ENCODE data around the gene TEKT1. TPM values are rescaled to one million over a fixed set of nuclear protein-coding genes. Genes with fewer than 3 reads are reported as not detected.

The TEKT1 gene
- total and polyA plus RNA-seq, 7 donors: not detected

GRCh38 chr17:6796887-6797490 is 34.5 kb downstream of the TEKT1 start:
- no peaks in the 10 kb centered on the region for H3K36me3 ChIP-seq
- no peak overlapping the region for H3K4me3 ChIP-seq
- WGBS, 2 donors: 79 to 95% methylated on average over 2 of the region's 2 CpGs
- intact Hi-C loops (cut with DNase I): no loop called here
- H3K27me3 ChIP-seq: peaks cover 0 to 7% (median 0%) of the 10 kb centered on the region in 3 donors
- TF ChIP-seq EP300 (IDR thresholded peaks at IDR 0.05) (no peak), CTCF (IDR thresholded peaks at IDR 0.05) (no peak), POLR2A (IDR thresholded peaks at IDR 0.05) (no peak), POLR2AphosphoS5 (IDR thresholded peaks at IDR 0.05) (no peak)
- no peak for DNase-seq
- H3K9me3 ChIP-seq: no peaks in the 10 kb centered on the region
- H3K4me1 ChIP-seq: no peaks in the 10 kb centered on the region
- H3K27ac ChIP-seq: no peak overlapping the region

- Histone ChIP-seq H3K4me1 (no peaks in the 10 kb centered on the region), H3K4me3 (no peak overlapping the region), H3K27ac (no peak overlapping the region), H3K27me3 (peaks cover 0 to 11% (median 0%) of the 10 kb centered on the region in 3 donors), H3K9me3 (no peaks in the 10 kb centered on the region), H3K36me3 (no peaks in the 10 kb centered on the region)
- TF ChIP-seq POLR2AphosphoS5 (IDR thresholded peaks at IDR 0.05): no peak
- no peak for TF ChIP-seq CTCF (IDR thresholded peaks at IDR 0.05)
- TF ChIP-seq EP300 (IDR thresholded peaks at IDR 0.05): no peak
- no peak for TF ChIP-seq POLR2A (IDR thresholded peaks at IDR 0.05)
- DNase-seq: no peak
- intact Hi-C loops (cut with DNase I): no loop called here
- WGBS, 2 donors: 44 to 60% methylated on average over 10 of the region's 10 CpGs
Measured at GRCh38 chr17:6796017-6796886, 35.3 kb downstream of the TEKT1 start.

GRCh38 chr17:6793748-6794493 is 37.6 kb downstream of the TEKT1 start:
- H3K9me3 ChIP-seq: no peaks in the 10 kb centered on the region
- no peaks in the 10 kb centered on the region for H3K4me1 ChIP-seq
- H3K27me3 ChIP-seq: peaks cover 0 to 23% (median 0%) of the 10 kb centered on the region in 3 donors
- intact Hi-C loops (cut with DNase I): no loop called here
- no peak overlapping the region for H3K27ac ChIP-seq
- TF ChIP-seq POLR2AphosphoS5 (IDR thresholded peaks at IDR 0.05) (no peak), POLR2A (IDR thresholded peaks at IDR 0.05) (no peak), EP300 (IDR thresholded peaks at IDR 0.05) (no peak), CTCF (IDR thresholded peaks at IDR 0.05) (no peak)
- DNase-seq: no peak
- no peaks in the 10 kb centered on the region for H3K36me3 ChIP-seq
- 69 to 74% methylated on average over 5 of the region's 5 CpGs for WGBS, 2 donors
- H3K4me3 ChIP-seq: no peak overlapping the region

DNA sequence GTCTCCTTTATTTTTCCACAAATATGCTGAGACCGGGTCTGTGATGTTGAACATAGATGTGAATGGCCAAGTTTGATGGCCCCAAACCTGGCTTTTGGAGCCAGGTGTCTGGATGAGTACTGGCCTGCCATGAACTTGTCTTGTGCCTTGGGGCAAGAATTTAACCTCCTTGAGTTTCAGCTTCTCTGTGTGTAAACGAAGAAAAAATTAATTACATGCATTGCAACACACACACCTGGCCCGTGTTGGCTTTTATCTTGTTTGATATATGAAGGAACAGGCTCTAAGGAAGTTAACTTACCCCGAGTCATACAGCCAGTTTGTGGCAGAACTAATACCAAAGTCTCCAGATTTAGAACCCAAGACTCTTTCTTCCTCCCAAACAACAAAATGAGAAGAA is 42.4 kb downstream of the TEKT1 start:
- Histone ChIP-seq H3K4me3 (no peak overlapping the region), H3K36me3 (no peaks in the 10 kb centered on the region), H3K27ac (no peak overlapping the region), H3K27me3 (peaks cover 0 to 29% (median 0%) of the 10 kb centered on the region in 3 donors), H3K9me3 (peaks cover 0 to 5% (median 0%) of the 10 kb centered on the region in 4 donors), H3K4me1 (no peaks in the 10 kb centered on the region)
- no peak for DNase-seq
- intact Hi-C loops (cut with DNase I): no loop called here
- TF ChIP-seq CTCF (IDR thresholded peaks at IDR 0.05) (no peak), POLR2AphosphoS5 (IDR thresholded peaks at IDR 0.05) (no peak), POLR2A (IDR thresholded peaks at IDR 0.05) (no peak), EP300 (IDR thresholded peaks at IDR 0.05) (no peak)
- 38 to 66% methylated on average over 4 of the region's 4 CpGs for WGBS, 2 donors
